NK-92 treated with Interleukin-12 subunit alpha and Interleukin-12 subunit beta, amount 100 ng/mL, for 24 hours (cell line): ENCODE data around the gene ZFR2.
"Not testable (repeated sequence)": the region's sequence is repeated elsewhere in the genome, so short reads cannot be mapped to it uniquely, and the experiment has no call there.

Experiments
- DNase-seq: peaks from one replicate; lab custom pipeline; 2025; lab: John Stamatoyannopoulos, UW

The ZFR2 gene

DNA sequence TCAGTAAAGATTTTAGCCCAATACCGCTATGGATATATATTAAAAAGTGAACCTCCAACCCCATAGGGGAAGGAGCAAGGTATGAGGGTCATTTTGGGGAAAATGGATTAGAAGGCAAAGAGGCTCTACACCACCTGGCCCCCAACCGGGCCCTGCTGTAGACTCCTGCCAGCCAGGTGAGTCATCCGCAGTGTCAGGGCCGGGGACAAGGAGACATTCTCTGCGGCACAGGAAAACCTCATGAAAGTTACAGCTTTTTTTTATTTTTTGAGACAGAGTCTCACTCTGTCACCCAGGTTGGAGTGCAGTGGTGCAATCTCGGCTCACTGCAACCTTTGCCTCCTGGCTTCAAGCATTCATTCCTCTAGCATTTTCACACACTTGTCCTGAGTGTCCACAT lies 32.0 kb downstream of the ZFR2 start:
- no peak for DNase-seq

DNA sequence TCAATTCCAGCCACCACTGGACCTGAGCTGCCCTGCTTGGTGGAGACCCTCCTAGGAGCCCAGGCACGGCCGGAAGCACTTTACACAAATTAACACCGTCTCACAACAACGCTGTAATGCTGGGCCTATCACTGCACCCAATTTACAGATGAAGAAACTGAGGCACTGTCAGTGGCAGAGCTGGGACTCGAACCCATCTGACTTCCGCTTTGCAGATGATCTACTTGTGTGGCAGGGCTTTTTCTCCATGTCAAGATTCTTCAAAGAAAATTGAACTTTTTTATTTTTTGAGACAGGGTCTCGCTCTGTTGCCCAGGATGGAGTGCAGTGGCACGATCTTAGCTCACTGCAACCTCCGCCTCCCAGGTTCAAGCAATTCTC lies 33.8 kb downstream of the ZFR2 start:
- no peak for DNase-seq

GRCh38 chr19:3834349-3835054 lies 34.3 kb downstream of the ZFR2 start:
- DNase-seq, result no peak

DNA sequence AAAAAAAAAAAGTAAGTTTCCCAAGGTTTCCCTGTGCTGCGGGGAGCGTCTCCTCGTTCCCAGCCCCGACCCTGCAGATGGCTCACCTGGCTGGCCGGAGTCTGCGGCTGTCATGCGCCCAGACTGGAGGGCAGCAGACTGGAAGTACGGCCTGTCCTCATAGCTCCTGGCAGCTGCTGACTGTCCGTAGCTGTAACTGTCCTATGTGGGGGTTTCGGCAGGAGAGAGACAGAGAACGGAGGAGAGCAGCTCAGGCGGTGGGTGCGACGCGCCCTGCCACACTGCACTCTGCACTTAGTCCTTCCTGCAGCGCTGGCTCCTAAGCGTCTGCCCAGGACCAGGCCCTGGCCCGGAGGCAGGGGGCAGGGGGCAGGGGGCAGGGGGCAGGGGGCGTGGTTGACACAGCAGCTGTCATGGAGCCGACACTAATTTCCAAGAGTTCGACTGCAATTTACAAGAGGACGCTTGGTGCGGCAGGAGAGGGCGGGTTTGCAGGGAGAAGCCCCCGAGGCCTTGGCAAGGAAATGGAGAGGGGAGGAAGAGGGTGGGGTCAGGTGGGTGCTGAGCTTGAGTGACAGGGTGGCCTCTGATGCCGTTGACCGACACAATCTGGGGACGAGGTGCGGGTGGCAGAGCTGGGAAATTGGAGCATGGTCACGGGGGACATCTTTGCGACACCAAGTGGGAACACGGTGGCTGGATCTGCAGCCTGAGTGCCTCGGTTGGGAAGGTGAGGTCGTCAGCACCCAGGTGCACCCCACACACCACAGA lies 35.1 kb downstream of the ZFR2 start:
- no peak for DNase-seq

DNA sequence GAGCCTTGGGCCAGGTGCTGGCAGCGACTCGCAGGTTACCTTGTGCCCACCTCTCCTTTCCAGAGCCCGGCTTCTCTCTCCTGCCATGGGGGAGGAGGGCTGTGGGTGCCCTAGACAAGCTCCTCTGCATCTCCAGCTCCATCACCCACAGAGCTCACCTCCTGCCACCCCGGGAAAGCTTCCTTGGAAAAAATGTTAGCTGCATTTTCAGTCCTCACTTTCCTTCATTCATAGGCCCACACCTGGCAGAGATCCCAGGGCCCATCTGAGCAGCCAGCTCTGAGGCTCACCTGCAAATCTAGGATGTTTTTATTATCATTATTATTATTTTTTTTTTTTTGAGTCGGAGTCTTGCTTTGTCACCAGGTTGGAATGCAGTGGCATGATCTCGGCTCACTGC lies 36.8 kb downstream of the ZFR2 start:
- no peak for DNase-seq

GRCh38 chr19:3831601-3832000 lies 37.2 kb downstream of the ZFR2 start:
- no peak for DNase-seq

DNA sequence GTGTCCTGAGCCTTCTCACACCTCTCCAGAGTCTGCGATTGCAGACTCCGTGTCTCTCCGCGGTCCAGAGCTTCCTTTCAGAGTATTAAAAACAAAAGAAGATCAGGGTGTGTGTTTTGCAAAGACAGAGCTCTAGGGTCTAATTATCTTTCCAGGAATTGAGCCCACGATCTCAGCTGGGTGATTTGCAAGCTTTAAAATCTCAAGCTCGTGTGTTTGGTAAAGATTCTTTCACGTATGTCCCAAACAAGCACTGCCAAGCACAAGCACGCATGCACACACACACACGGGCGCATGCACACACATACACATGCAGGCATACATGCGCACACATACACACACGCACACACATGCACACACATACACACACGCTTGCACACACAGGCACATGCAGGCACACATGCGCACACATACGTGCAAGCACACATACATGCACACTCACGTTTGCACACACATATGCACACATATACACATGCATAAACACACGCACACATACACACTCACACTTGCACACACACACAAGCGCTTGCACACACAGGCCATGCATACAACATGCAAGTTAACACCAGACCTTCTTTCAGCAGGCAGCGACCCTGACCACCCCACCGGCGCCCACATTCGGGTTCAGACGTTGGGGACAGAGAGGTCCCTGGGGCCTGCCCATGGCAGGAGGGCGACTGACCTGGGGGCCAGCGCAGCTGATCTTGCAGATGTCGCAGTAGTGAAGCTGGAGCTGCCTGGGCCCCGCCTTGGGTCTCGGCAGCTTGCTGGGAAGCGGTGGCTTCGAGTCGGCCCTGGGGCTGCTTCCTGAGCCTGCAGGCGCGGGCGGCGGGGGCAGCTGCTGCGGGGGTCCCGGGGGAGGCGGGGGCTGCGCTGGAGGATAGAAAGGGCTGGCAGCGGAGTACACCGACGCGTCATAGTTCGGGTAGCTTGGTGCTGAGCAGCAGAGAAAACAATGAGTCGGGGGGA lies 37.9 kb downstream of the ZFR2 start:
- DNase-seq, result no peak

DNA sequence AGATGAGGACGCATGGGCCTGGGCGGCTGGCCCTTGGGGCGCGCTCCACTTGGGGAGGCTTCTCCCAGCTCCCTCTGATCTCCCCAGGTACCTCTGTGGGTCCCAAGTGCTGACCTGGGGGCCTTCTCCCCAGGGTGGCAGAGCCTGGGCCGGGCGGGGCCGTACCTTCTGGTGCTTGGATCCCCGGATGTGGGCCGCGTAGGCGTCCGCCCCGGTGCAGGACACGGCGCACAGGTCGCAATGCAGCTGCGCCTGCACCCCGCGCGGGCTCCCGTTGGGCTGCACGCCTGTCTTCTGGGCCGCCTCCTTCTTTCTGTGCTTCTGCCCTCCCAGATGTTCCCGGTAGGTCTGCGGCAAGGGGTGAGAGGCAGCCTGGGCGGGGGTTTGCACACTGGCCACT lies 41.5 kb downstream of the ZFR2 start:
- no peak for DNase-seq

- no peak for DNase-seq
Measured at GRCh38 chr19:3826163-3826562, 42.7 kb downstream of the ZFR2 start.

GRCh38 chr19:3825286-3825956 lies 43.4 kb downstream of the ZFR2 start:
- no peak for DNase-seq

DNA sequence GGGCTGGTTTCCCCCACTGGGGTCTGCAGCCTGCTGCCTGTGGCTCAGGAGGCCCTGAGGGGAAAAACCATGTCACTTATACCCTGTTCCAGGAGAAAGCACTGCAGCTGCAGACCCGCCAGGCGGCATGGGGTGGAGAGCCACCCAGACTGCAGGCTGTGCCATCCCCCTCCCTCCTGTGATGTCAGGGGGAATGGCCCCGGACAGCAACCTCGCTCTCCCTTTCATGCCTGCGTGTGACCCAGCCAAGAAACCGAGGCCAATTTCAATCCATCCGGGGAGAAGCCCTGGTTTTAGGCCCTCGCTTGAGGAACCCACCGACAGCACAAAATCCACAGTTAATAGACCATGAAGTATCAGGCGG lies 45.5 kb downstream of the ZFR2 start:
- no peak for DNase-seq

GRCh38 chr19:3822683-3823349 lies 46.0 kb downstream of the ZFR2 start:
- DNase-seq, result no peak

DNA sequence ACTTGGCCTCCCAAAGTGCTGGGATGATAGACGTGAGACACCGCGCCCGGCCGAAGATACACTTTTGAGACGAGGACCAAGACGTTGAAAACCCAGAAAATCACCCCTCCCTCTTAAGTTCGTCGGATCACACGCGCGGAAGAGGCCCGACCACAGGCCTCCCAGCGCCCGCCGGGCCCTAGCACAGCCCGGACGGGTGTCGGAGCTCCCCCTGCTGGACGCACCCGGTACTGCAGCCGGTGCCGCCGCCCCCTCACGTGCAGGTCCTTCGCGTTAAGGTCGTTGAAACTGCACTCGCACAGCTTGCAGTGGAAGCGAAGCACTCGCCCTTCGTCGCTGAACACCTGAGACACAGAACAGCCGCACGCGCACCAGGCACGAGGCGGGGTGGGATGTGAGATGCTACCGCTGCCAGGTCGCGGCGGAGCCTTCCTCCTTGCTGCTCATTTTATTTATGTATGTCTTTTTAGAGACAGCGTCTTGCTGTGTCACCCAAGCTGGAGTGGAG lies 46.9 kb downstream of the ZFR2 start:
- peak; percentile 66 for DNase-seq

DNA sequence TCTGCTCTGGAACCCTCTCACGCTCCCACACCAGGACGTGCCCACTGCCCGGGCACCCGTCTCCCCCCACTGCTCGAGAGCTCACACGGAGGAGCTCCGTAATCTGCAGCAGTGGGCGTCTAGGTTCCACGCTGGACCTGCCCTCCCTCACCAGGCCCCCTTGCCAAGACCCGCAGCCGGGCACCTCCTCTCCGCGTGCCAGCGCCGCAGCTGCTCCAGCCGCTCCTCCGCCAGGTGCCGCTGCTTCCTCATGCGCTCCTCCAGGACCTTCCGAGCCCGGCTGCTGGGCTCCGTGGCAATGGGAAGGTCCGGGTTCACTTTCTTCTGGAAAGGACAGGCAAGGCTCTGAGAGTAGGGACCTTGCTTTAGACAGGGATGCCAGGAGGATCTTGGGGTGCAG lies 47.7 kb downstream of the ZFR2 start:
- DNase-seq, result no peak

DNA sequence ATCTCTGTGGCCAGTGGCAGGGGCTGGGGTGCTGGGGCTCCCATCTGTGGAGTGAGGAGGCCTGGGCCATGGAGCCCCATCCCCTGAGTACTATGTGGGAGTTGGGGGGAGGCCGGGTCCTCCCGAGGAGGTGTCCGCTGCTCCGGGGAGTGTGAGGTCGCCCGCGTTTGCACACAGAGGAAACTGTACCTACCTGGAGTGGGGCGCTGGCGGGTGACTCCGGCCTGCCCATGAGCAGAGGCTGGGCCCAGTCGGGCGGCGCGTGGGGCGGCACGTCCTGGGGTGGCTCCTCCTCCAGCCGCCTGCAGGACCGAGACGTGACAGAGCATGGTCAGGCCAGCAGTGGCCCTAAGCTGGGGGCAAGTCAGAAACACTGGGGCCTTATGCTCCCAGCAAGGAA lies 48.8 kb downstream of the ZFR2 start:
- no peak for DNase-seq

GRCh38 chr19:3818918-3819317 lies 49.9 kb downstream of the ZFR2 start:
- no peak for DNase-seq

DNA sequence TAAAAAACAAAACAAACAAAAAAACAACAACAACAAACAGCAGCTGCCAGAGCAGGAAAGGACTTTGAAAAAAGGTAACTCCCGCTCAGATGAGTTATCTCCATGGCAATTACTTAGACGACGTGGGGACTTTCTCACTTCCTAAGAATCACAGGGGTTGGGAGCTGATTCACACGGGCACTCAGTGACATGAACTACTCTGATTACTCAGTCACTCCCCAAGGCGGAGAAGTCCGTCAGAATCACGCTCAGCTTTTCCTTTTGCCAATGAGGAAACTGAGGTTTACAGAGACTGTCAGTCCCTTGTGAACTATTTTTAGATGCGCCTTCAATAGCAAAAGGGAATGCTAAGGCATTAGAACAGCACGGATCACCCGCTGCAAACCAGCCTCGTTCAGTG lies 50.4 kb downstream of the ZFR2 start:
- DNase-seq, result no peak

GRCh38 chr19:3817761-3818160 lies 51.1 kb downstream of the ZFR2 start:
- no peak for DNase-seq

DNA sequence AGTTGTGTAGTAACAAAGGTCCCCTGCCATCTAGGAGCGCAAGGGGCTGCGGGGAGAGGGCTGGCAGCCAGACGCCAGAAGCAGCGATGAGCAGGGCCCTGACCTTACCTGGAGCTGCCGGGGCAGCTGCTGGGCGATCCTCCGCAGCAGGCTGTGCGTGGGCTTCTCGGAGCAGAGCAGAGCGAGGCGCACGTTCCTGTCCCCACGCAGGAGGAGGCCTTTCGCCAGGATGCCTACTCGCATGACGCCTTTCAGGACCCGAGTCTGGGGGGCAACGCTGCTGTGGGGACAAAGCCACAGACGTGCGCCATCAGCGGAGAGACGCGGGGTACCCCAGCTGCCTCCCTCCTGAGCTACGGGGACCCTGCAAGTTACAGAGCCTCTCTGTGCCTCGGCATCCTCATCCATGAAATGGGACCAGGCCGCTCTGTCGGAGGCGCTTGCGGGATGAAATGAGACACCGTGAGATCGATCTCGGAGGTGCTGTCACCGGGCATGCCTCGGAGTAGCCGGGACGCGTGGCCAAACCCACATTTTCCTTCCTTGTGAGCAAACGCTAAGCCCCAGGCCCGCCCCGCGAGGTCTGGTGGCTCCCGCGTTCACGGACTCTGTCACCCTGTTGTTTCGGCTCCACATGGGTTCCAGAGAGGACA lies 52.1 kb downstream of the ZFR2 start:
- DNase-seq, result no peak

DNA sequence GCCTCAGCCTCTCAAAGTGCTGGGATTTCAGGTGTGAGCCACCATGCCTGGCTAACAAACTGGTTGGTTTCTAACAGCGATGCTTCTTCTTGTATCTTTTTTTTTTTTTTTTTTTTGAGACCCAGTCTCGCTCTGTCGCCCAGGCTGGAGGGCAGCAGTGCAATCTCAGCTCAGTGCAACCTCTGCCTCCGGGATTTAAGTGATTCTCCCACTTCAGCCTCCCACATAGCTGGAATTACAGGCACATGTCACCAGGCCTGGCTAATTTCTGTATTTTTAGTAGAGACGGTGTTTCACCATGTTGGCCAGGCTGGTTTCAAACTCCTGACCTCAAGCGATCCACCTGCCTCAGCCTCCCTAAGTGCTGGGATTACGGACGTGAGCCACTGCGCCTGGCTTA lies 52.7 kb downstream of the ZFR2 start:
- DNase-seq, result not testable (repeated sequence)

DNA sequence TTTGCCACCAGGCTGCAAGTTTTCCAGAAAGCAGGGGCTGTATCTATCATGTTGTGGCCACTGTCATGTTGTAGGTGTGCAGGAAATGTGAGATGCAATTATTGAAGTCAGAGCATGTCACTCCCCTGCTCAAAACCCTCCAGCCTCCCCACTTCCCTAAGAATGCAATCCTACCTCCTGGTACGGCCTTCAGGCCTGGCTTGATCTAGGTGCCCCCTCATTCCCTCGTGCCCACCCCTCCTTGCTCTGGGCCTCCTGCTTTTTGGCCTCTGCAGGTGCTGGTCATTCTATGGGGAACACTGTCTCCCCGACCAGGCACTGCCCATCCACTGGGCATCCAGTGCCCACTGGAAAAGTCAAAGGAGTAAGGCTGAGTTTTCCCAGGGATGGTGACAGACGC lies 54.2 kb downstream of the ZFR2 start:
- DNase-seq, result no peak
